Measurements from ENCODE around the gene MYL2.

The MYL2 gene

DNA sequence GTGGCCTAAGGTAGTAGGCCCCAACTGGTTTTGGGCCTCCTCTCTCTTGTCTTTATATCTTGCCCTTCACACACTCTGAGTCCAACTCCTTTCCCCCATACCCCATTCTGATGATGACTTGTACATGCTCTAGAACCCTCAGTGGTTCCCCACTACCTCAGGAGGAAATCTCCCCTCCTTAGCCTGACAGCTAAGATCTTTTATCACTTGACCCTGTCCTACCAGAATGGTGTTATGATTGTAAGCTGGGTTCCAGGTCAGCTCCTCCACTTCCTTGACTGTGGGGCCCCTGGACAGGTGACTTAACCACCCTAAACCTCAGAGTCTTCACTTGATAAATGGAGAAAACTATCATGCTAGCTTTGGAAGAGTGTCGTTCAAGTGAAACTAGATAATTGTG, 9.4 kb upstream of the MYL2 start:
- no peak for DNase-seq

DNA sequence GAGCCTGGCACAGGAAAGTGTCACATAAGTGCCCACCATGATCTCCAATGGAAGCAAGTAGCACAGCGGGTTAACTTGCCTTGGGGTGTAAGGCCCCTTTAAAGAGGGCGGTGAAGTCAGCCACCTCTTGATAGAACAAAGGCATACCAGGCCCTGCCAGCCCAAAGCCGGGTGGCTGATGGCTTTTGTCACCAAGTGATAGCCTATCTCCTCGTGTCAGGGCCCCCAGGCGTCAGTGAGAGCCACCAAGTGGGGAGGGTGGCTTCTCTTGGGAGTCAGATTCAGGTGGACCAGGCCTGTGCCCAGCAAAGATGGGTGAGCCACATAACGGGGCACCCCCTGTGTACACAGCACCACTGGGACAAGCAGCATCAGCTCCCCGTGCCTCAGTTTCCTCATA, 8.3 kb upstream of the MYL2 start:
- no peak for DNase-seq

DNA sequence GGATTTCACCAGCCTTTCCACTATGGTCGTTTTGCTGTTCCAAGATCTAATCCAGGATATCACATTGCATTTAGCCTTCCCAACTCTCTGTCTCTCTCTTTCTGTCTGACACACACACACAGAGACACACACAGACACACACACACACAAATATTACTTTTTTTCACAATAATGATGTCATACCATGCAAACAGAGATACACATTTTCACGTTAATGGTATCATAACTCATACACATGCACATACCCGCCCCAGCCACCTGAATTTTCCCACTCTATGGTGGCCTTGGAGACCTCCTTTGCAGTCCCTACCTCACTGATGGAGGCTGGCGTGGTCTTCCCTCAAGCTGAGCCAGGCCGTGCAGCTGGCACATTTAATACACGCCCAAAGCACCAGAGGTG, 7.2 kb upstream of the MYL2 start:
- DNase-seq, result no peak

DNA sequence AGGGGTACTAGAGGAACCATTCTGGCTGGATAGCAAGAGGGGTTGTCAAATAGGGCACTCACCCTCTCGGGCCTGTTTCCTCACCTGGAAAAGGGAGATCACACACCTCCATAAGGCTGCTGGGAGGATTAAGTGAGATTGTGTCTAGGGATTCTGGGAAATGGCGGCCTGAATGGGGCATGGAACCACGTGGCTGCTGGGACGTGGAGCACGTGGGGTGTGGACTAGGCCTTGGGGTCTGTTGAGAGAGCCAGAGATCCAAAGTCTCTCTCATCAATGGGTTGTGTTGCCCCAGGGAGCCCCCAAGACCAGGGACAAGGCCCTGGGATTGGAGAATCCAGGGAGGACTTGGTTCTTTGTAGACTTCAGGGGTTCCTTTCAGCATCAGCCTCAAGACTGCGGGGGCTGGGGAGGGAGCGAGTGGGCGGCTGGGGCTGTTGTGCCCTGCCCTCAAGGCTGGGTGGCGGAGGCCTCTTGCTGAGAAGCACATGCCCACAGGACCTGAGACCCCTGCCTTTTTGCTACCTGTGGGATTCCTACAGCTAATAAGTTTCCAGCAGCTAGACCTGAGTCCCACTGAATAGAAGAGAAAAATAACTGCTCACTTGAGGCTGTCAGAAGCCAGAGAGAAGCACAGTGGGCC, 3.4 kb upstream of the MYL2 start:
- DNase-seq, result no peak

DNA sequence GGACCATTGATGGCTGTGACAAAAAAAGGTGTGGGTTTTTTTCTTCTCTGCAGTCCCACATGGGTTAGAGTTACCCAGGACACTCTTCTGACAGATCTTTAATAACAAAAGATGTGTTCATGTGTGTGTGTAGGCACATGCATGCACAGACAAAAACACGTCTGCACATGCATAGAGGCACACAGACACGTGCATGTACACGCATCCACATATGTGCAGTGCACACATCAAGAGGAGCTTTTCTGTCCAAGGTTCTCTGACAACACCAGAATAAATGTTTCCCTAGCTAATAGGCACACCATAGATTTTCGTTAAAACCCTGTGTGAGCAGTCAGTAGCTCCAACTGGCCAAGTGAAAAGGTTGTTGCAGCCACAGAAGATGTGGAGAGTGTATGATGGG, 2.8 kb upstream of the MYL2 start:
- DNase-seq, result no peak

DNA sequence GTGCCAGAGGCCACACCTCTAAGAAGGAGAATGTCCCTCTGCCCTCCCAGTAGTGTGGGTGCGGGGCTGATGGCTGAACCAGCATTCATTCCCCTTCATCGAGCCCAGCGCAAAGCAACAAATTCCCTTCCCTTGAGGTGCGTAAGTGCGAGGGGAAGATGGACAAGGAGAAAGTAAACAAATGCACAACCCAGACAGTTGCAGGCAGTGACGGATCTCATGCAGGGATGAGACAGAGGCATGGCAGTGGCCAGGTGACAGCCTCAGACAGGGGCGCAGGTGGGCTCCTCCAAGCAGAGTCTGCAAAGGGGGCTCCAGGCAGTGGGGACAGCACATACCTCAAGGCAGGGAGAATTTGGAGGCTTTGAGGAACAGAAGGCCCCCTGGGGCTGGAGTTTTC, 2.3 kb upstream of the MYL2 start:
- no peak for DNase-seq

DNA sequence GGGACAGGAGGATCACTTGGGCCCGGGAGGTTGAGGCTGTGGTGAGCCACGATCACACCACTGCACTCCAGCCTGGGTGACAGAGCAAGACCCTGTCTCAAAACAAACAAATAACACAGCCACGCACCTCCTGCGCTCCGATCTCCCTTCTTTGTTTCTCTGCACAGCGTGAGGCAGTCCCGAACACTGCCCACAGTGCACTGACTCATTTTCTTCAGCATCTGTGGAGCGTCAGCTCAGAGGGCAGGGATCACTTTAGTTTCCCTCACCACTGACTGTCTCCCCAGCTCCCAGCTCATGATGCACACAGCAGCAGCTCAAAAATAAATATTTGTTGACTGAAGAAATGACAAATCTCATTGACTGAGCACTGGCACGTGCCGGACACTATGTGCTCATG, 883 bp upstream of the MYL2 start:
- DNase-seq, result no peak

DNA sequence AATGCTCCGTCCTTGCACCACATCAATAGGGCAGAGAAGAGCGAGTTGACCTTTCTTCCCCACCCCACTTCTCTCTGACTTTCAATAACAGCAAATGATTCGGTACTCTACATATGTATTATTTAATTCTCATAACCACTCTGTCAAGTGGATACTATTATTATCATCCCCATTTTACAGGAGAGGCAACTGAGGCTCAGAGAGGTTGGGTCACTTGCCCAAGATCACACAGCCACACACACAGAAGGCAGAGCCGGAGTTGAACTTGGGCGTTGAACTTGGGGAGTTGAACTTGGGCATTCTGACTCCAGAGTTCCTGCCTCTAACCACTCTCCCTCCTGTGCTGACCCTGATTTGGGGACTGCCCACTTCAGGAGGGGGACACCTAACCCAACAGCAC, 659 bp downstream of the MYL2 start:
- DNase-seq, result no peak

DNA sequence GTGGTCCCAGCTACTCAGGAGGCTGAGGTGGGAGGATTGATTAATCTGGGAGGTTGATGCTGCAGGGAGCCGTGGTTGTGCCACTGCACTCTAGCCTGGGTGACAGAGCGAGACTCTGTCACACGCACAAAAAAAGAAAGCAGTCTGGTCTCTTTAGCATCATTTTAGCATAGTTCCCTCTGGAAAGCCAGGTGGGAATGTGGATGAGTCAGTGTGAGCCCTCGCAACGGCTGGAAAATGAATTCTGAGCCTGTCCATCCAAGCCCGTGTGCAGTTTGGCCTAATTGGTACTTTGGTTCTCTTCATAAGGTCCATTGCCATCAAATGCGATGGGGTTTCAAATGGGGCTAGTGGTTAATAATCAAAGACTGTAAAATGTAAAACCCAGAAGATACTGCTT, 2.4 kb downstream of the MYL2 start:
- no peak for DNase-seq

DNA sequence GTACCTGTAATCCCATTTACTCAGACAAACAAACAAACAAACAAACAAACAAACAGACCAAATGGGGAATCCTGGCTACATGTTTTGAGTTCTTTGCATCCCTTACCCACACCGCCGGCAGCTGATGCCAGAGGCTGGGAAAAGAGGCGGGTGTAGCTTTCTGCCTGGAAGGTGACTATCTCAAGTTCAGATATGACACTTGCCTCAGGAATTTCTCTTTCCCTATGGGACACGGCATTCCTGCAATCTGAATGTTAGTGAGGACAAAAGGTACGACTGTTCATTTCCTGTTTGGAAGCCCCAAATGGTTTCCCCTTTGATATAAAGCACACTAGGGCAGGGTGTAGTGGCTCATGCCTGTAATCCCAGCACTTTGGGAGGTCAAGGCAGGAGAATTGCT, 2.9 kb downstream of the MYL2 start:
- no peak for DNase-seq

DNA sequence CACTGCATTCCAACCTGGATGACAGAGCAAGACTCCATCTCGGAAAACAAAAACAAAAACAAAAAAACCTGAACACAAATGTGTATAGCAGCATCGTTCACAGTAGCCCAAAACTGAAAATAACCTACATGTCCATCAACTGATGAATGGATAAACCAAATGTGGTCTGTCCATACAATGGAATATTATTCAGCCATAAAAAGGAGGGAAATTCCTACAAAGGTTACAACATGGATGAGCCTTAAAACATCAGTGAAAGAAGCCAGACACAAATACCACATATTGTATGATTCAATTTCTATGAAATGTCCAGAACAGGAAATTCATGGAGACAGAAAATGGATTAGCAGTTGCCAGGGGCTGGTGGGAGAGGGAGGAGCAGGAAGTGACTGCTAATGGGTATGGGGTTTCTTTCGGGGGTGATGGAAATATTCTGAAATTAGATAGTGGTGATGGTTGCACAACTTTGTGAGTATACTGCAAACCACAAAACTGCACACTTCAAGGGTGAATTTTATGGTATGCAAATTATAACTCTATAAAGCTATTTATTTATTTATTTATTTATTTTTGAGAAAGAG, 4.0 kb downstream of the MYL2 start:
- no peak for DNase-seq

DNA sequence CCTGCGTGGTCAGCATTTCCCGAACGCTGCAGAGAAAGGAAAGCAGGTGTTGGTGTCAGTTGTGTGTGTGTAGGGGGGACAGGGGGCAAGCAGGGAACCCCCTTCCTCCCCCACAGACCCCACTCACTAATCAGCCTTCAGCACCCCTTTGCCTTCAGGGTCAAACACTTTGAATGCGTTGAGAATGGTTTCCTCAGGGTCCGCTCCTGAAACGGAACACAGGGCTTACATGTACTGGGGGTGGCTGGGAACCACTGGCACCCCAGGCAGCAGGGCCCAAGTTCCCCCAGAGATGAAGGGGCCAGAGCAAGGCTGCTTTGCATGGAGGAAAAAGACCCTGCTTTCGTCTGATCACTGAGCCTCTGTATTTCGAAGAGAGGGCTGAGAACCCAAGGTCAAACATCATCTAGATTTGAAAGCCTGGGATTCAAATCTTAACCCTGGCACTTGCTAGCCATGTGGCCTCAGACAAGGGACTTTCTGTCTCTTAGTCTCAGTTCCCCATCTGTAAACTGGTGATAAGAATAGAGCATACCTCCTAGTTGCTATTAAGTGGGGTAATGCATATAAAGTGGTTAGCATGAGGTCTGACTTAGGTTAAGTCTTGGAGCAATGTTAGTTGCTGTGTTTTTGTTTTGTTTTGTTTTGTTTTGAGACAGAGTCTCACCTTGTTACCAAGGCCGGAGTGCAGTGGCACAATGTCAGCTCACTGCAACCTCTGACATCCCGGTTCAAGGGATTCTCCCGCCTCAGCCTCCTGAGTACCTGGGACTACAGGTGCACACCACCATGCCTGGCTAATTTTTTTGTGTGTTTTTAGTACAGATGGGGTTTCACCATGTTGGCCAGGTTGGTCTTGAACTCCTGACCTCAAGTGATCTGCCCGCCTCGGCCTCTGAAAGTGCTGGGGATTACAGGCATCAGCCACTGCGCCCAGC, 7.0 kb downstream of the MYL2 start:
- DNase-seq, result no peak

DNA sequence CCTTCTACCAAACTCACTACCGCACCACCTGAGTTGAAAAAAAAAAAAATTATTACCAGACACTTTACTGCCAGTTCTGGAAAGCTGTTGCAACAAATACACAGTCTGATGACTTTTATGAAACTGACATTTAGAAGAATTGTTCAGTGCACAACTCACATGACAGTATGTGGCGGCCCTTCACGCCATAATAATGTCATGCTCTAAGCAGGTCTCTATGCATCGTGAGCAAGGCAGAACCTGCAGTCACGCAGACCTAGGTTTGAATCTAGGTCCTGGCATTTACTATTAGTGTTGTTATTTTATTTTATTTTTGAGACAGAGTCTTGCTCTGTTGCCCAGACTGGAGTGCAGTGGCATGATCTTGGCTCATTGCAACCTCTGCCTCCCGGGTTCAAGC, 8.1 kb downstream of the MYL2 start:
- DNase-seq, result no peak

DNA sequence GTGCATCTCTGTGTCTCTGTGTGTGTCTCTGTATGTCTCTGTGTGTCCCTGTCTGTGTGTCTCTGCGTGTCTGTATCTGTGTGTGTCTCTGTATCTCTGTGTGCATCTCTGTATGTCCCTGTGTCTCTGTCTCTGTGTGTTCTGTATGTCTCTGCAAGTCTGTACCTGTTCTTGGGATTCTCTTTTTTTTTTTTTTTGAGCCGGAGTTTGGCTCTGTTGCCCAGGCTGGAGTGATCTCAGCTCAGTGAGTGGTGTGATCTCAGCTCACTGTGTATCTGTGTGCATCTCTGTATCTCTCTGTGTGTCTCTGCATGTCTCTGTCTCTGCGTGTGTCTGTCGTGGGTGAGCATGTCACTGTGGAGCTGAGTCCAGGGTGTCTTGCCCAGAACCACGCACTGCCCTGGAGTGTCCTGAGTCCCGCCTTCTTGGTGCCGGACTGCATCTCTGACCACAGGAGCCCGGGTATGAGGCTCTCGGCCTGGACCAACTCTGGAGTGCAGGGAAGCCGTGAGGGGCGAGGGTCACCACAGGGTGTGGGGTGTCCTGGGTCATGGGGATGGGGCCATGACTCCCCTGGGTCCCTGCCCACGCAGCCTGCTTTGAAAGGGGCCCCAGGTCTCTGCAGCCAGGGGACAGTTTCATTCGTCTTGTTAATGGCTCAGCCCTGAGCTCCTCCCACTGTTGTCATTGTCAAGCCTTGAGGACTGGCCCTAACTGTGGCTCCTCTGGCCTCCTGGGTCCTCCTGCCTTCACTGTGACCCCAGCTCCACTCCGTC, 11.8 kb downstream of the MYL2 start:
- DNase-seq, result no peak

DNA sequence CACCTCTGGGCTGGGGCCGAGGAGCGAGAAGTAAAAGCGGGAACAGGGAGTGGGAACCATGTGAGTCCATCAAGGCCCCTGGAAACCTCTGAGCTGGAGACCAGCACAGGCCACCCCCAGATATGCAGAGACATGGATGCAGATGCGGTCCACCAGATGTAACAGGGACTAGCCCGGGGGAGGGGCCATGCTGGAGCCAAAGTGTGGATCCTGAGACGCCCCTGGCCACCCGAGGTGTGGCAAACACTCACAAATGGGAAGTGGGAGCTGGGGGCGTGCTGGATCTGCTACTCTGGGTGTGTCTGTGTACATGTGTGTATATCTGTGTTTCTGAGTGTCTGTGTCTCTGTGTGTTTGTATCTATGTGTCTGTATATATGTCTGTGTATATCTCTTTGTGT, 12.8 kb downstream of the MYL2 start:
- no peak for DNase-seq

DNA sequence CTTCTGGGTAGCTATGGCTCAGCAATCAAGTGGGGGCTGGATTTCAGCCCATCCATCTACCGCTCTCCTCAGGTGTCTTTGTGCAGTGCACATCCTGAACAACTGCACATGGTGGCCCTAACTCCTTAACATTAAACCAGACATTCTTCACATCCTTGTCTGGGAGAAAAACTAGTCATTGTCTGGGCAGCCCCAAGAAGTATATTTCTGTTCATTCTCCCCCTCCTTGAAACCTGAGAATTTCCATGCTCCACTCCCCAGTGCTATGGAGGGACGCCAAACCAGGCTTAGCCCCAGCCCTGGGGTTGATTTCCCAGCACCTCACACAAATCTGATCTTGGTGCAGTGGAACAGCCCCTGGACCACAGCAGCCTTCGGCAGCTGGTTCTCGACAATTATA, 13.4 kb downstream of the MYL2 start:
- DNase-seq, result no peak

DNA sequence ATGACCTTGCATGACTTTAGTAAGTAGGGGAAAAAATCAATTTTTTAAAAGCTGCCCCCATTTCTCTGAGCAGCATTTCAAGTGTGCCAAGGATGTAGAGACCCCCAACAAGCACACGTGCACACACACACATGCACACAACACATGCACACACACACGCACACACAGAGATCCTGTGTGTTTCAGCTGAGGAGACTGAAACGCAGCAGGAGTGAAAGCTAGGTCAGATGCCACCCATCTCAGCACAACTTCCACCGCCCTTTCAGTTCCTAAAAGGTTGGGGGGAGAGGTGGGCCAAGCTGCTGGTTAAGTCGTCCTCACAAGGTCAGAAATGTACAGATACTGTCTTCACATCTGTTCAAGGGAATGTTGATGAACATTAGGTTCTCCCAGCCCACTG, 13.9 kb downstream of the MYL2 start:
- no peak for DNase-seq

DNA sequence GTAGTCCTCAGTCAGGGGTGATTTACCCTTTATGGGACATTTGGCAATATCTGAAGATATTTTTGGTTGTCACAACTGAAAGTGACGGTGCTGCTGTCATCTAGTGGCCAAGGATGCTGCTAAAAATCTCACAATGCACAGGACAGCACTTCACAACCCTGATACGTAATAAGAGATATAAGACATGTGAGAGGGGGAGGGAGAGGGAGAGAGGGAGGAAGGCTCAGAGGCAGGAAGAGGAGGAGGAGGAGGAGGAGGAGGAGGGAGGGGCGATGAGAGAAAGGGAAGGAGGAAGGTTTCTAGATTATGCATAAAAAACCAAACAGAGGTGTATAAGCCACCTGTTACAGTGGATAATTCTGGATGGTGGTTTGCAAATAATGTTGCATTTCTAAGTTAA, 14.3 kb downstream of the MYL2 start:
- DNase-seq, result no peak

DNA sequence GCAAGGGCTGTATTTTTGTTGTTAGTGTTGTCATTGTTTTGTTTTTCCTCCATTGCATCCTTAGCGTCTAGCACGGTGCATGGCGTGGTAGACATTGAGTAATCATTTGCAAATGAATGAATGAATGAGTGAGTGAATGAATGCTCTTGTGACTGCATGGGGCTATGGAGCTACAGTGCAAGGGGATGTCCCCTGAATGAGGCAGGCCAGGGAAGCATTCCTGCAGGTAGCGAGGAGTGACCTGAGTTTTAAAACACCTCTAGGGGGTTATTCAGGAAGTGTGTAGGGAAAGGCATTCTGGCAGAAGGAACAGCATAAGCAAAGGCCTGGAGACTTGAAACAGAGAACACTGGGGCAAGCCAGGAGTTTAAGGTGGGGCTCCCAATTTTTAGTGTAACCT, 16.9 kb downstream of the MYL2 start:
- DNase-seq, result no peak

DNA sequence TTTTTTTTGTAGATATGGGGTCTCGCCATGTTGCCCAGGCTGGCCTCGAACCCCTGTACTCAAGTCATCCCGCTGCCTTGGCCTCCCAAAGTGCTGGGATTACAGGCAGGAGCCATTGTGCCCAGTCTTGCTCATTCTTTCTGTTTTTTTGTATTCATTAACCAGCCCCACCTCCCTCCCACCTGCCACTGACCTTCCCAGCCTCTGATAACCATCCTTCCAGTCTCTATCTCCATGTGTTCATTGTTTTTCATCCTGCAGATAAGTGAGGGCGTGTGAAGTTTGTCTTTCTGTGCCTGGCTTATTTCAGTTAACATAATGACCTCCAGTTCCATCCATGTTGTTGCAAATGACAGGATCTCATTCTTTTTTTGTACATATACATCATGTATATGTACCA, 19.0 kb downstream of the MYL2 start:
- no peak for DNase-seq

DNA sequence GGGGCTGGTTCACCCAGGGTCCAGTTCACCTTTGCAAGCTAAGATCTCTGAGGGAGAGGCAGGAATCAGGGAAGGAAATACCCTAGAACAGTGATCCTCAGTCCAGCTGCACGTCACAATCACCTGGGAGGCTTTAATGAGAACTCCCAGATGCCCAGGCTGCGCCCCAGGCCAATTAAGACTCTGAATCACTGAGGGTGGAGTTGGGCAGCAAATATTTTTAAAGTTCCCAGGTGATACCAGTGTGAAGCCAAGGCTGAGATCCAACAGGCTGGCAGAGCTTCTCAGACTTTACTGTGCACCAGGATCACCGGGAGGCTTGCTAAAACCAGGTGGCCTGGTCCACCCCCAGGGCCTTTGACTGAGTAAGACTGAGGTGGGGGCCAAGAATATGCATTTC, 23.8 kb downstream of the MYL2 start:
- no peak for DNase-seq

DNA sequence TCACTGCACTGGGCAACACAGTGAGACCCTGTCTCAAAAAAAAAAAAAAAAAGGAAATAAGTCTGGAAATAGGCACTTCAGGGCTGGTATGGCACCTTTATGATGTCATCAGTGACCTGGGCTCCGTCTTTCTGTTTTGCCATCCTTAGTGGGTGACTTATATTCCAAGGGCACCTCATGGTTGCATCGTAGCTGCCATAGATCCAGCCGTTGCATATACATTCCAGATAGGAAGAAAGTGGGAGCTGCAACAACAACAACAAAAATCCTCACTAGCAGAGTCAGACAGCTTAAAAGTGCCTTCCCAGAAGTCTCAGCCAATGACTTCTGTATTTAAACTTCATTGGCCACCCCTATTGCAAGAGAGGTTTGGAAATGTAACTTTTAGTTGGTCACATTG, 26.4 kb downstream of the MYL2 start:
- no peak for DNase-seq

DNA sequence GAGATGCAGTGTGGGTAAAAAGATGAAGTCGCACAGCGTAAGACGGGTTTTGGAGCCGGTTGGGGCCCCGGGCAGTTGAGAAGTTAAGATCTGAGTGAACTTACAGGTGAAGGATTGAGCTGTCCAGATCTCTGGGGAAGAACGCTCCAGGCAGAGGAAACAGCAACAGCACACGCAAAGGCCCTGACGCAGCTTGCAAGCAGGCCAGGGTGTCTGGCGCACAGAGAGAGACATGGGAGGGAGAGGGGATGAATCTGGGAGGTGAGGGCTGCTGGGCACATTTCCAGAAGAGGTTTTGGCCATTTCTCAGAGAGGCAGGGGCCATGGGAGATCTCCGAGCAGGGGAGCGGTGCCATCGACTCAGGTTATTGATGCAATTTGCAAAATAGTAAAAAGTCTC, 31.0 kb downstream of the MYL2 start:
- no peak for DNase-seq
